K562 (cell line): ENCODE measurements around the gene DDR2. TPM values are rescaled to one million over a fixed set of nuclear protein-coding genes. Genes with fewer than 3 reads are reported as not detected.

ENCODE experiments used
- ATAC-seq: fragments of 200-7000 bp; cut with Tn5 transposase; 3 replicates; pipeline ENCODE4 v1.9.1; 2020; ENCODE audit warnings: moderate library complexity
- BruUV-seq: library from RNA; stranded (reverse); fragments of 400-500 nt; replicated peaks from 2 replicates; lab custom pipeline; 2021; lab: Mats Ljungman, UMichigan
- CTCF ChIA-PET: fragments of 300-600 bp; formaldehyde crosslinking; extraction: SDS; loops from one replicate; lab custom pipeline; 2021; ENCODE audit warnings: low intra/inter-chr PET ratio; lab: Yijun Ruan, JAX
- POLR2A ChIA-PET: fragments of 300-600, 350-650 bp; sonication (Branson Sonifier 250); formaldehyde crosslinking; extraction: SDS; loops from one replicate; lab custom pipeline; 2021; ENCODE audit warnings: antibody characterized with exemption, inconsistent platforms; lab: Yijun Ruan, JAX
- DNase-seq, 4 experiments: peaks; one replicate each; pipeline versions ENCODE4 v3.0.0 to v3.0.0-alpha.2; 2011 to 2018; ENCODE audit warnings: low spot score in 3 of 4, mixed read lengths in 3 of 4; ENCODE audit errors: extremely low read depth in 1 of 4
- FAIRE-seq: peaks from 2 replicates; lab custom pipeline; 2011; peaks lifted over from hg19 to GRCh38; lab: Jason Lieb, UNC
- H2AFZ ChIP-seq: 2 replicates; pipeline ENCODE4 v1.6.0; 2011; ENCODE audit warnings: low read depth, low read length, control low read depth, inconsistent platforms
- H3K27ac ChIP-seq: fragments of 200-600 bp; 3 replicates; pipeline ENCODE4 v1.8.0; 2011; ENCODE audit warnings: low read depth, mild to moderate bottlenecking, control low read depth, inconsistent platforms, low read length, moderate library complexity, mixed read lengths; ENCODE audit errors: extremely low read depth
- H3K27me3 ChIP-seq, 2 experiments: fragments of 300-600 bp in 1 of 2; 2 replicates in 1 of 2; 3 replicates in 1 of 2; pipeline versions ENCODE4 v1.6.0 to v1.8.0; 2011; ENCODE audit warnings: inconsistent platforms in 2 of 2, low read length in 2 of 2, mild to moderate bottlenecking in 1 of 2, mixed read lengths in 1 of 2, moderate library complexity in 1 of 2; ENCODE audit not compliant: control insufficient read depth in 2 of 2, insufficient read depth in 2 of 2
- H3K36me3 ChIP-seq: fragments of 300-600 bp; 3 replicates; pipeline ENCODE4 v1.8.0; 2011; ENCODE audit warnings: mild to moderate bottlenecking, low read length, inconsistent platforms; ENCODE audit not compliant: control insufficient read depth, insufficient read depth
- H3K4me1 ChIP-seq, 2 experiments: fragments of 200-600 bp in 1 of 2; replicated peaks in 1 of 2; 2 replicates in 1 of 2; 3 replicates in 1 of 2; pipeline versions ENCODE4 v1.5.1 to v1.8.0; 2011; ENCODE audit warnings: inconsistent platforms in 2 of 2, low read length in 2 of 2, mild to moderate bottlenecking in 1 of 2, mixed read lengths in 1 of 2, moderate library complexity in 1 of 2; ENCODE audit not compliant: control insufficient read depth in 2 of 2, insufficient read depth in 2 of 2
- H3K4me2 ChIP-seq: 2 replicates; pipeline ENCODE4 v1.6.1; 2011; ENCODE audit warnings: low read length, control low read depth, inconsistent platforms, mixed read lengths; ENCODE audit not compliant: insufficient read depth
- H3K4me3 ChIP-seq: fragments of 200-600 bp; sonication (generic), shearing (Covaris generic); 2 replicates; pipeline ENCODE4 v1.5.1; 2016; ENCODE audit warnings: control low read depth, inconsistent platforms
- H3K79me2 ChIP-seq: fragments of 200-600 bp; 3 replicates; pipeline ENCODE4 v1.8.0; 2011; ENCODE audit warnings: low read length, inconsistent platforms; ENCODE audit not compliant: control insufficient read depth, insufficient read depth
- H3K9ac ChIP-seq, 2 experiments: 2 replicates each; pipeline versions ENCODE4 v1.6.0 to v1.6.1; 2011; ENCODE audit warnings: low read depth in 2 of 2, low read length in 2 of 2, control low read depth in 1 of 2, inconsistent platforms in 1 of 2, mild to moderate bottlenecking in 1 of 2, mixed read lengths in 1 of 2; ENCODE audit not compliant: insufficient read depth in 1 of 2
- H3K9me1 ChIP-seq: one replicate; pipeline ENCODE4 v1.6.0; 2011; ENCODE audit warnings: inconsistent platforms, mild to moderate bottlenecking, low read length, moderate library complexity; ENCODE audit not compliant: control insufficient read depth, insufficient read depth
- H3K9me3 ChIP-seq: replicated peaks from 2 replicates; pipeline ENCODE4 v1.5.1; 2011; ENCODE audit warnings: low read depth, low read length, inconsistent platforms; ENCODE audit not compliant: control insufficient read depth, insufficient read depth
- H4K20me1 ChIP-seq: replicated peaks from 2 replicates; pipeline ENCODE4 v1.6.1; 2011; ENCODE audit warnings: low read length, inconsistent platforms, mixed read lengths; ENCODE audit not compliant: control insufficient read depth, insufficient read depth
- BCOR ChIP-seq: fragments of 450-650 bp; IDR thresholded peaks from 2 replicates; pipeline ENCODE4 v1.6.1; 2016
- CBFA2T2 ChIP-seq: fragments of 450-650 bp; conservative IDR thresholded peaks from 2 replicates; pipeline ENCODE4 v1.6.1; 2017; ENCODE audit warnings: mild to moderate bottlenecking
- CBX8 ChIP-seq: fragments of 200-600 bp; sonication (generic); IDR thresholded peaks from 2 replicates; pipeline ENCODE4 v1.6.1; 2012; ENCODE audit warnings: borderline replicate concordance, mixed run types, low read depth, mild to moderate bottlenecking, moderate library complexity, mixed read lengths, low read length, control low read depth, inconsistent platforms; ENCODE audit not compliant: poor library complexity, severe bottlenecking; ENCODE audit errors: extremely low read depth
- CREBBP ChIP-seq: IDR thresholded peaks from one replicate; pipeline ENCODE4 v1.6.1; 2012; ENCODE audit warnings: low read depth, mild to moderate bottlenecking, control low read depth, inconsistent platforms, low read length
- EZH2 ChIP-seq: IDR thresholded peaks from 2 replicates; pipeline ENCODE4 v1.6.1; 2012; ENCODE audit warnings: low read depth, mild to moderate bottlenecking, inconsistent platforms, low read length, borderline replicate concordance
- GABPB1 ChIP-seq: sonication (generic); formaldehyde crosslinking; IDR thresholded peaks from 2 replicates; pipeline ENCODE4 v1.8.0; 2022; ENCODE audit warnings: mild to moderate bottlenecking, missing genetic modification reagents
- KAT7 ChIP-seq: sonication (generic); formaldehyde crosslinking; IDR thresholded peaks from 2 replicates; pipeline ENCODE4 v1.8.0; 2022; ENCODE audit warnings: missing genetic modification reagents, mild to moderate bottlenecking, borderline replicate concordance
- ZNF445 ChIP-seq: fragments of 250-450 bp; sonication (Bioruptor Pico); IDR thresholded peaks from 2 replicates; pipeline ENCODE4 v1.4.0; 2020; ENCODE audit warnings: low read depth, mild to moderate bottlenecking, moderate library complexity
- ZNF717 ChIP-seq: fragments of 250-450 bp; sonication (Bioruptor Pico); IDR thresholded peaks from 2 replicates; pipeline ENCODE4 v1.5.0; 2021
- ZNF785 ChIP-seq: fragments of 250-450 bp; sonication (Bioruptor Pico); IDR thresholded peaks from 2 replicates; pipeline ENCODE4 v1.4.0; 2020; ENCODE audit warnings: mild to moderate bottlenecking
- WGBS: fragments of 100-300 bp; shearing (Covaris generic); methylation state at CpG from one replicate; pipeline ENCODE4 v1.1.6; 2016; ENCODE audit warnings: low coverage, mixed read lengths; ENCODE audit not compliant: insufficient coverage; ENCODE audit errors: missing lambda C conversion rate; 5-methylcytosine and 5-hydroxymethylcytosine counted together
- in situ Hi-C: fragments of 300-500 bp; cut with MboI; formaldehyde crosslinking; loops from 4 replicates; pipeline ENCODE4 v1.15.0; 2018; ENCODE audit warnings: inconsistent platforms, mixed read lengths
- intact Hi-C: fragments of 100-400 bp; cut with micrococcal nuclease; formaldehyde crosslinking; loops from 2 replicates; pipeline ENCODE4 v1.14.2; 2022
- polyA plus RNA-seq, 8 experiments: library from polyadenylated mRNA; depleted of rRNA in 4 of 8; stranded (reverse) in 5 of 8; unstranded in 3 of 8; fragments of >200 nt; fragmentation: Nextera tagmentation in 2 of 8; fragmentation: Illumina TruSeq in 1 of 8; extraction: Ambion mirVana in 2 of 8; extraction: Trizol in 1 of 8; gene quantifications; 2 replicates each; pipeline versions ENCODE4 v1.2.1 to v1.2.3, GENCODE V29; 2011 to 2014; ENCODE audit warnings: inconsistent platforms in 1 of 8, missing spikeins in 1 of 8
- total RNA-seq, 7 experiments: library from RNA; depleted of rRNA in 6 of 7; stranded (reverse); fragments of >200 nt in 6 of 7; fragmentation: Illumina TruSeq in 2 of 7; extraction: Trizol in 2 of 7; gene quantifications; 2 replicates each; pipeline versions ENCODE4 v1.2.1 to v1.2.3, GENCODE V29; 2011 to 2021; ENCODE audit warnings: low replicate concordance in 1 of 7
- TF ChIP-seq, protein P1 (sequence below): sonication (generic); formaldehyde crosslinking; IDR thresholded peaks from 2 replicates; pipeline ENCODE4 v1.8.0; 2022; ENCODE audit warnings: mild to moderate bottlenecking, low read depth, missing genetic modification reagents
- TF ChIP-seq, protein P2 (sequence below): fragments of 250-450 bp; sonication (Bioruptor Pico); IDR thresholded peaks from 2 replicates; pipeline ENCODE4 v1.8.0; 2022; ENCODE audit warnings: moderate library complexity, mild to moderate bottlenecking, inconsistent platforms
- TF ChIP-seq, protein P3 (sequence below), 2 experiments: fragments of 450-650 bp; IDR thresholded peaks; 2 replicates each; pipeline ENCODE4 v1.6.1; 2016

Gene DDR2
- total and polyA plus RNA-seq, 9 of the 15 experiments (the other 6 are each of a cell fraction or from before 2014, with no cell fraction given): 0.36 to 2.0 (median 1.1) TPM

DNA sequence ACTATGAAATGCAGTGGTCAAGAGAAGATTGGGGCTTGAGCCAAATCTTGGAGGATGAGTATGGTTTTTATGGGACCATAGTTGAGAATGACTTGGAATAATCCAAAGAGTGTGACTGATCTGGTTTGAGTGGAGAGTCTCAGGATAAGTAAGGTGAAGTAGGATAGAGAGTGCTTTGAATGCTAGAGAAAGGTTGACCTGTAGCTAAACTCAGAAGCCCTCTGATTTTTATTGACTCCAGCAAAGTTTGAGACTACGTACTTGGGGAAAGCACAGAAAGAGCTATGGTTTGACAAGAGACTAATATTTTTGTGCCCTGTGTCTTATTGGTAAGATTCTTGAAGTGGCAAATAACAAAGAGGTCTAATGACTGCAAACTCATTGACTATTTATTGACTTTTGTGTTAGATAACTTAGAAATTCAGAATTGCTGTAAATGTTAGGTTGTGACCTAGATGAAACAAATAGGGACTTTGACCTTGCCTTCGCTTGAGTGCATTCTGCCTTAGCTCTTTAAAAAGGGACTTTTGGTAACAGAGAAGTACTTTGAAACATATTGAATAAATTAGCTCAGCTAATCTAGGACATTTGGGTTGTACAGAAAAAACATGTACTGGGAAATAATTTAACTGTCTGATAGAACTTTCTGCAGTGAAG lies 35.6 kb upstream of the DDR2 start:
- intact Hi-C loops: no loop called here
- TF ChIP-seq ZNF717 (CRISPR knock-in tag) (no peak), CBFA2T2 (no peak)
- CTCF ChIA-PET: no interaction called here

DNA sequence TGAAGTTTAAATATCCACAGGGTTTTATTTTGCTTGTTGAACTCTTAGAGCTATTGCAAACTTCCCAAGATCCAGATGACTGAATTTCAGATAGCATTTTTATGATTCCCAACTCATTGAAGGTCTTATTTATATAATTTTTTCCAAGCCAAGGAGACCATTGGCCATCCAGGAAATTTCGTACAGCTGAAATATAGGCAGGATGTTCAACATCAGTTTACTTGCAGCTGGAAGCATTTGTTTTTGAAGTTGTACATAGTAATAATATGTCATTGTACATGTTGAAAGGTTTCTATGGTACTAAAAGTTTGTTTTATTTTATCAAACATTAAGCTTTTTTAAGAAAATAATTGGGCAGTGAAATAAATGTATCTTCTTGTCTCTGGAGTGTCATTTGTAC lies 32.8 kb upstream of the DDR2 start:
- 88% methylated on average over 1 of the region's 1 CpG for WGBS
- intact Hi-C loops: no loop called here
- ChIA-PET POLR2A (interaction anchor here (0.9 to 1.2 kb wide), 2 partner anchors 9 to 12 kb away, joined by 3 read pairs; no protein-coding TSS in a partner anchor), CTCF (no interaction called here)
- Histone ChIP-seq H3K4me1 (no peaks in the 10 kb centered on the region), H3K79me2 (no peaks in the 10 kb centered on the region), H3K4me3 (no peak overlapping the region), H3K4me2 (no peak overlapping the region), H3K27me3 (no peaks in the 10 kb centered on the region), H4K20me1 (no peaks in the 10 kb centered on the region), H3K27ac (no peak overlapping the region), H3K9me1 (no peaks in the 10 kb centered on the region), H2AFZ (no peak overlapping the region), H3K9me3 (no peaks in the 10 kb centered on the region), H3K9ac (no peak overlapping the region), H3K36me3 (peaks cover 83% of the 10 kb centered on the region)
- TSS peak; percentile 8 for BruUV-seq
- in situ Hi-C loops: no loop called here
- ATAC-seq (no peak), FAIRE-seq (no peak), DNase-seq (no peak)
- TF ChIP-seq KAT7 (CRISPR knock-in tag): no peak
- no peak for TF ChIP-seq CREBBP
- TF ChIP-seq, protein P1, sequence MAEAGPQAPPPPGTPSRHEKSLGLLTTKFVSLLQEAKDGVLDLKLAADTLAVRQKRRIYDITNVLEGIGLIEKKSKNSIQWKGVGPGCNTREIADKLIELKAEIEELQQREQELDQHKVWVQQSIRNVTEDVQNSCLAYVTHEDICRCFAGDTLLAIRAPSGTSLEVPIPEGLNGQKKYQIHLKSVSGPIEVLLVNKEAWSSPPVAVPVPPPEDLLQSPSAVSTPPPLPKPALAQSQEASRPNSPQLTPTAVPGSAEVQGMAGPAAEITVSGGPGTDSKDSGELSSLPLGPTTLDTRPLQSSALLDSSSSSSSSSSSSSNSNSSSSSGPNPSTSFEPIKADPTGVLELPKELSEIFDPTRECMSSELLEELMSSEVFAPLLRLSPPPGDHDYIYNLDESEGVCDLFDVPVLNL (CRISPR knock-in tag): no peak
- TF ChIP-seq, protein P2, sequence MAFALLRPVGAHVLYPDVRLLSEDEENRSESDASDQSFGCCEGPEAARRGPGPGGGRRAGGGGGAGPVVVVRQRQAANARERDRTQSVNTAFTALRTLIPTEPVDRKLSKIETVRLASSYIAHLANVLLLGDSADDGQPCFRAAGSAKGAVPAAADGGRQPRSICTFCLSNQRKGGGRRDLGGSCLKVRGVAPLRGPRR: no peak
- no peak for TF ChIP-seq BCOR
- no peak for TF ChIP-seq ZNF445 (CRISPR knock-in tag)
- TF ChIP-seq CBX8: no peak
- TF ChIP-seq, protein P3, sequence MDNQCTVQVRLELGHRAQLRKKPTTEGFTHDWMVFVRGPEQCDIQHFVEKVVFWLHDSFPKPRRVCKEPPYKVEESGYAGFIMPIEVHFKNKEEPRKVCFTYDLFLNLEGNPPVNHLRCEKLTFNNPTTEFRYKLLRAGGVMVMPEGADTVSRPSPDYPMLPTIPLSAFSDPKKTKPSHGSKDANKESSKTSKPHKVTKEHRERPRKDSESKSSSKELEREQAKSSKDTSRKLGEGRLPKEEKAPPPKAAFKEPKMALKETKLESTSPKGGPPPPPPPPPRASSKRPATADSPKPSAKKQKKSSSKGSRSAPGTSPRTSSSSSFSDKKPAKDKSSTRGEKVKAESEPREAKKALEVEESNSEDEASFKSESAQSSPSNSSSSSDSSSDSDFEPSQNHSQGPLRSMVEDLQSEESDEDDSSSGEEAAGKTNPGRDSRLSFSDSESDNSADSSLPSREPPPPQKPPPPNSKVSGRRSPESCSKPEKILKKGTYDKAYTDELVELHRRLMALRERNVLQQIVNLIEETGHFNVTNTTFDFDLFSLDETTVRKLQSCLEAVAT (IDR thresholded peaks at IDR 0.05): no peak
- TF ChIP-seq ZNF785 (CRISPR knock-in tag): no peak
- no peak for TF ChIP-seq GABPB1
- TF ChIP-seq EZH2: no peak

More for the DNA sequence above, 35.6 kb upstream of the DDR2 start:
- H3K4me3 ChIP-seq: no peak overlapping the region
- H2AFZ ChIP-seq: no peak overlapping the region
- H3K79me2 ChIP-seq: no peaks in the 10 kb centered on the region
- FAIRE-seq (no peak), DNase-seq (no peak), ATAC-seq (no peak)
- H3K27me3 ChIP-seq: no peaks in the 10 kb centered on the region
- peaks cover 93% of the 10 kb centered on the region for H3K36me3 ChIP-seq
- H3K4me1 ChIP-seq: no peaks in the 10 kb centered on the region
- POLR2A ChIA-PET: interaction anchor here (0.8 to 1.1 kb wide), 5 partner anchors 9 to 724 kb away, joined by 3 to 4 read pairs (median 3); no protein-coding TSS in a partner anchor
- BruUV-seq: no TSS peak
- in situ Hi-C loops: no loop called here
- WGBS: 100% methylated on average over 2 of the region's 2 CpGs
- H3K9me1 ChIP-seq: no peaks in the 10 kb centered on the region
- H3K9me3 ChIP-seq: no peaks in the 10 kb centered on the region
- H3K27ac ChIP-seq: no peak overlapping the region
- no peak overlapping the region for H3K4me2 ChIP-seq
- no peak overlapping the region for H3K9ac ChIP-seq
- no peaks in the 10 kb centered on the region for H4K20me1 ChIP-seq
